Brain microvascular endothelial cell (primary cell): ENCODE data around the gene NTN3.

Experiments
- DNase-seq: peaks from one replicate; pipeline ENCODE4 v3.0.0-alpha.2; 2020
- H3K27ac ChIP-seq: fragments of 250-450 bp; sonication (Bioruptor Pico); 2 replicates; pipeline ENCODE4 v1.5.1; 2020; ENCODE audit warnings: mild to moderate bottlenecking, moderate library complexity
- H3K27me3 ChIP-seq: fragments of 250-450 bp; sonication (Bioruptor Pico); replicated peaks from 2 replicates; pipeline ENCODE4 v1.5.1; 2020; ENCODE audit warnings: mild to moderate bottlenecking
- H3K36me3 ChIP-seq: fragments of 250-450 bp; sonication (Bioruptor Pico); replicated peaks from 2 replicates; pipeline ENCODE4 v1.5.1; 2020; ENCODE audit warnings: mild to moderate bottlenecking
- H3K4me3 ChIP-seq: 2 replicates; pipeline ENCODE4 v1.5.1; 2011; ENCODE audit warnings: low read depth, mild to moderate bottlenecking, control low read depth, low read length, moderate library complexity
- CTCF ChIP-seq: IDR thresholded peaks from 2 replicates; pipeline ENCODE4 v1.5.1; 2011; ENCODE audit warnings: low read depth, mild to moderate bottlenecking, moderate library complexity, low read length, control low read depth, inconsistent platforms; ENCODE audit errors: missing control alignments
- in situ Hi-C: cut with HindIII; loops from 2 replicates; pipeline ENCODE4 v1.10.0; 2017; ENCODE audit warnings: low sequenced_read_pairs, low pct_ligation_motif_present

NTN3 gene

GRCh38 chr16:2482249-2482648, 11.2 kb downstream of the NTN3 start:
- no peak for DNase-seq
- in situ Hi-C loops, result no loop called here

GRCh38 chr16:2482708-2483534, 11.8 kb downstream of the NTN3 start:
- no peak for TF ChIP-seq CTCF
- Histone ChIP-seq H3K27me3 (no peaks in the 10 kb centered on the region), H3K4me3 (no peak overlapping the region), H3K36me3 (no peaks in the 10 kb centered on the region), H3K27ac (no peak overlapping the region)
- in situ Hi-C loops, result no loop called here
- DNase-seq, result no peak

More at GRCh38 chr16:2482249-2482648, 11.2 kb downstream of the NTN3 start:
- no peak overlapping the region for H3K4me3 ChIP-seq
- H3K27ac ChIP-seq, result no peak overlapping the region
- no peaks in the 10 kb centered on the region for H3K36me3 ChIP-seq
- TF ChIP-seq CTCF, result no peak
- H3K27me3 ChIP-seq, result no peaks in the 10 kb centered on the region

- Histone ChIP-seq H3K27me3 (no peaks in the 10 kb centered on the region), H3K36me3 (no peaks in the 10 kb centered on the region), H3K27ac (no peak overlapping the region), H3K4me3 (no peak overlapping the region)
- TF ChIP-seq CTCF, result no peak
- no peak for DNase-seq
- in situ Hi-C loops, result no loop called here
These were observed 13.1 kb downstream of the NTN3 start for GRCh38 chr16:2483939-2484897.

- in situ Hi-C loops, result no loop called here
- H3K27me3 ChIP-seq, result no peaks in the 10 kb centered on the region
- TF ChIP-seq CTCF, result no peak
- no peak overlapping the region for H3K27ac ChIP-seq
- no peaks in the 10 kb centered on the region for H3K36me3 ChIP-seq
- DNase-seq, result no peak
- H3K4me3 ChIP-seq, result no peak overlapping the region
These were observed 13.9 kb downstream of the NTN3 start for GRCh38 chr16:2484898-2485508.

- Histone ChIP-seq H3K36me3 (no peaks in the 10 kb centered on the region), H3K4me3 (no peak overlapping the region), H3K27me3 (no peaks in the 10 kb centered on the region), H3K27ac (no peak overlapping the region)
- TF ChIP-seq CTCF, result no peak
- no peak for DNase-seq
- in situ Hi-C loops, result no loop called here
These were observed 14.9 kb downstream of the NTN3 start for GRCh38 chr16:2485811-2486507.
